Measurements from ENCODE around the gene TTC33. TPM values are rescaled to one million over a fixed set of nuclear protein-coding genes. Genes with fewer than 3 reads are reported as not detected.

Gene TTC33
- total RNA-seq, 4 donors from 2014 or later, result 6.4 to 67.3 (median 17.4) TPM

- no peak overlapping the region for H3K4me3 ChIP-seq
- H3K9me3 ChIP-seq, result no peaks in the 10 kb centered on the region
- intact Hi-C loops (cut with DNase I; ENCODE audit: low total_unique reads) (no loop called here), in situ Hi-C loops (cut with MboI; ENCODE audit: low pct_ligation_motif_present in 1 of 4, low pct_unique_long_range_greater_than_20kb in 1 of 4, low sequenced_read_pairs in 3 of 4) (no loop called here)
- peak; percentile 26 for DNase-seq
- peak overlapping the region in 2 of 4 donors; percentile 32 to 40 for H3K27ac ChIP-seq
- H3K4me1 ChIP-seq, result peaks cover 0 to 16% (median 0%) of the 10 kb centered on the region in 4 donors
- H3K27me3 ChIP-seq, result no peaks in the 10 kb centered on the region
- no peaks in the 10 kb centered on the region for H3K36me3 ChIP-seq
- TF ChIP-seq CTCF (IDR thresholded peaks at IDR 0.05) (no peak), POLR2AphosphoS5 (IDR thresholded peaks at IDR 0.05) (peak in 1 of 3 donors; percentile 33)
- WGBS, 2 donors (ENCODE audit: low coverage in 1 of 2), result 23 to 30% methylated on average over 2 of the region's 2 CpGs
Measured at GRCh38 chr5:40623480-40624420, 132.0 kb downstream of the TTC33 start.

GRCh38 chr5:40622463-40623252 lies 133.1 kb downstream of the TTC33 start:
- H3K4me1 ChIP-seq, result peaks cover 0 to 16% (median 0%) of the 10 kb centered on the region in 4 donors
- WGBS, 2 donors (ENCODE audit: low coverage in 1 of 2), result 82 to 86% methylated on average over 1 to 2 of the region's 2 CpGs
- H3K9me3 ChIP-seq, result no peaks in the 10 kb centered on the region
- no peak overlapping the region for H3K4me3 ChIP-seq
- intact Hi-C loops (cut with DNase I; ENCODE audit: low total_unique reads) (no loop called here), in situ Hi-C loops (cut with MboI; ENCODE audit: low pct_ligation_motif_present in 1 of 4, low pct_unique_long_range_greater_than_20kb in 1 of 4, low sequenced_read_pairs in 3 of 4) (no loop called here)
- no peaks in the 10 kb centered on the region for H3K27me3 ChIP-seq
- peak overlapping the region in 1 of 4 donors; percentile 29 for H3K27ac ChIP-seq
- no peaks in the 10 kb centered on the region for H3K36me3 ChIP-seq
- TF ChIP-seq CTCF (IDR thresholded peaks at IDR 0.05) (no peak), EP300 (IDR thresholded peaks at IDR 0.05; ENCODE audit: low read depth) (no peak), POLR2A (IDR thresholded peaks at IDR 0.05) (no peak), POLR2AphosphoS5 (IDR thresholded peaks at IDR 0.05) (no peak)
- no peak for DNase-seq

GRCh38 chr5:40619421-40619820 lies 136.3 kb downstream of the TTC33 start:
- H3K4me3 ChIP-seq, result no peak overlapping the region
- 40 to 58% methylated on average over 1 of the region's 1 CpG for whole genome bisulfite sequencing, 2 donors (ENCODE audit: low coverage in 1 of 2)
- no peak overlapping the region for H3K27ac ChIP-seq
- no peaks in the 10 kb centered on the region for H3K36me3 ChIP-seq
- intact Hi-C loops (cut with DNase I; ENCODE audit: low total_unique reads), result no loop called here
- no peaks in the 10 kb centered on the region for H3K27me3 ChIP-seq
- no peak for TF ChIP-seq EP300 (IDR thresholded peaks at IDR 0.05; ENCODE audit: low read depth)
- no peak for TF ChIP-seq POLR2A (IDR thresholded peaks at IDR 0.05)
- no peak for TF ChIP-seq POLR2AphosphoS5 (IDR thresholded peaks at IDR 0.05)
- TF ChIP-seq CTCF (IDR thresholded peaks at IDR 0.05), result no peak
- in situ Hi-C loops (cut with MboI; ENCODE audit: low pct_ligation_motif_present in 1 of 4, low pct_unique_long_range_greater_than_20kb in 1 of 4, low sequenced_read_pairs in 3 of 4), result no loop called here
- H3K4me1 ChIP-seq, result peaks cover 3 to 32% (median 5%) of the 10 kb centered on the region in 4 donors
- no peak for DNase-seq
- no peaks in the 10 kb centered on the region for H3K9me3 ChIP-seq

GRCh38 chr5:40618926-40619325 lies 136.8 kb downstream of the TTC33 start:
- Histone ChIP-seq H3K27ac (no peak overlapping the region), H3K4me3 (no peak overlapping the region), H3K4me1 (peaks cover 3 to 29% (median 5%) of the 10 kb centered on the region in 4 donors), H3K36me3 (no peaks in the 10 kb centered on the region), H3K9me3 (no peaks in the 10 kb centered on the region), H3K27me3 (no peaks in the 10 kb centered on the region)
- no peak for DNase-seq
- in situ Hi-C loops (cut with MboI; ENCODE audit: low pct_ligation_motif_present in 1 of 4, low pct_unique_long_range_greater_than_20kb in 1 of 4, low sequenced_read_pairs in 3 of 4), result no loop called here
- intact Hi-C loops (cut with DNase I; ENCODE audit: low total_unique reads), result no loop called here
- TF ChIP-seq CTCF (IDR thresholded peaks at IDR 0.05) (no peak), EP300 (IDR thresholded peaks at IDR 0.05; ENCODE audit: low read depth) (no peak), POLR2A (IDR thresholded peaks at IDR 0.05) (no peak), POLR2AphosphoS5 (IDR thresholded peaks at IDR 0.05) (no peak)
- WGBS, 2 donors (ENCODE audit: low coverage in 1 of 2), result 78 to 81% methylated on average over 2 of the region's 2 CpGs
